Upper lobe of left lung (tissue), 6 donors: ENCODE measurements around the gene DNAH10. TPM values are rescaled to one million over a fixed set of nuclear protein-coding genes. Genes with fewer than 3 reads are reported as not detected.

ENCODE experiments used
- ATAC-seq, 2 donors: fragments of 200-7000 bp; cut with Tn5 transposase; one replicate each; pipeline ENCODE4 v1.9.1; 2022; ENCODE audit warnings: mild to moderate bottlenecking in 2 of 2, moderate library complexity in 2 of 2; ENCODE audit not compliant: low FRiP score in 2 of 2
- DNase-seq, 2 donors: peaks; one replicate each; pipeline ENCODE4 v3.0.0-alpha.2; 2019 to 2020
- H3K27ac ChIP-seq, 4 donors: fragments of 200-600 bp; sonication (generic); one replicate each; pipeline ENCODE4 v1.5.1; 2016 to 2019
- H3K27me3 ChIP-seq, 4 donors: fragments of 200-600 bp; sonication (generic); one replicate each; pipeline ENCODE4 v1.5.1; 2017 to 2019
- H3K36me3 ChIP-seq, 4 donors: fragments of 200-600 bp; sonication (generic); one replicate each; pipeline ENCODE4 v1.5.1; 2016 to 2019
- H3K4me1 ChIP-seq, 4 donors: fragments of 200-600 bp; sonication (generic); one replicate each; pipeline ENCODE4 v1.5.1; 2018 to 2019
- H3K4me3 ChIP-seq, 4 donors: fragments of 200-600 bp; sonication (generic); one replicate each; pipeline ENCODE4 v1.5.1; 2017 to 2019; ENCODE audit warnings: mild to moderate bottlenecking in 2 of 4, moderate library complexity in 1 of 4
- H3K9me3 ChIP-seq, 4 donors: fragments of 200-600 bp; sonication (generic); one replicate each; pipeline ENCODE4 v1.5.1; 2018 to 2019
- CTCF ChIP-seq, 6 experiments: fragments of 450-650 bp in 4 of 6; fragments of 200-600 bp in 2 of 6; sonication (generic) in 2 of 6; IDR thresholded peaks; one replicate each; pipeline ENCODE4 v1.5.1; 2016 to 2019; ENCODE audit warnings: antibody characterized with exemption in 6 of 6
- EP300 ChIP-seq, 4 donors: sonication (generic); formaldehyde crosslinking; IDR thresholded peaks; one replicate each; pipeline ENCODE4 v1.5.1; 2017; ENCODE audit warnings: antibody characterized with exemption in 4 of 4, control low read depth in 2 of 4
- POLR2A ChIP-seq, 4 donors: fragments of 450-650 bp; IDR thresholded peaks; one replicate each; pipeline ENCODE4 v1.5.1; 2016 to 2017; ENCODE audit warnings: antibody characterized with exemption in 4 of 4, mild to moderate bottlenecking in 2 of 4
- POLR2AphosphoS5 ChIP-seq, 2 donors: sonication (generic); formaldehyde crosslinking; IDR thresholded peaks; one replicate each; pipeline ENCODE4 v1.5.1; 2017; ENCODE audit warnings: antibody characterized with exemption in 2 of 2
- WGBS, 2 donors: methylation state at CpG; one replicate each; pipeline ENCODE4 v1.1.5; 2017 to 2018; 5-methylcytosine and 5-hydroxymethylcytosine counted together
- total RNA-seq, 6 donors: library from RNA; depleted of rRNA in 4 of 6; stranded (reverse); fragments of >200 nt in 4 of 6; gene quantifications; one replicate each; pipeline versions ENCODE4 v1.1.0 to v1.2.1, GENCODE V29; 2016 to 2021
- donor health status: DM: no; HTN: no; CAD: no; lungs with moderate emphysema.
- donor health status: DM: no; HTN: yes; CAD: no; lungs with severe emphysema.

DNAH10 gene
- total RNA-seq, 6 donors from 2014 or later, result 0.31 to 46.0 (median 8.3) TPM

DNA sequence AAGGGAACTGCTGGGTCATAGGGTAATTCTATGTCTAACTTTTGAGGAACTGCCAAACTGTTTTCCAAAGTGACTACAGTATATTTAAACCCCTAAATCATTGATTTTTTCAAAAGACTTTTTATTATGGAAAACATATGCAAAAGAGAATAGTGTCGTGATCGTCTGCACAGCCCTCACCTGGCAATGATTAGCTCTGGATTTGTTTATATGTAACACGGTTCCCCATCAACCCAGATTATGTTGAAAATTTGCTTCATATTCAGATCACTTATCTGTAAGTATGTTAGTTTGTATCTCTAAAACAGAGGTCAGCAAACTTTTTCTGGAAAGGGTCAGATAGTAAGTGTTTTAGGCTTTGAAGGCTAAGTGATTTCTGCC, 157.9 kb downstream of the DNAH10 start:
- DNase-seq (no peak), ATAC-seq (no peak)
- Histone ChIP-seq H3K9me3 (no peaks in the 10 kb centered on the region), H3K4me1 (no peaks in the 10 kb centered on the region), H3K27me3 (no peaks in the 10 kb centered on the region), H3K4me3 (no peak overlapping the region), H3K27ac (no peak overlapping the region), H3K36me3 (no peaks in the 10 kb centered on the region)
- TF ChIP-seq CTCF (IDR thresholded peaks at IDR 0.05), result no peak
- TF ChIP-seq EP300 (IDR thresholded peaks at IDR 0.05), result no peak
- no peak for TF ChIP-seq POLR2A (IDR thresholded peaks at IDR 0.05)
- no peak for TF ChIP-seq POLR2AphosphoS5 (IDR thresholded peaks at IDR 0.05)
- 76 to 77% methylated on average over 3 of the region's 3 CpGs for WGBS, 2 donors

DNA sequence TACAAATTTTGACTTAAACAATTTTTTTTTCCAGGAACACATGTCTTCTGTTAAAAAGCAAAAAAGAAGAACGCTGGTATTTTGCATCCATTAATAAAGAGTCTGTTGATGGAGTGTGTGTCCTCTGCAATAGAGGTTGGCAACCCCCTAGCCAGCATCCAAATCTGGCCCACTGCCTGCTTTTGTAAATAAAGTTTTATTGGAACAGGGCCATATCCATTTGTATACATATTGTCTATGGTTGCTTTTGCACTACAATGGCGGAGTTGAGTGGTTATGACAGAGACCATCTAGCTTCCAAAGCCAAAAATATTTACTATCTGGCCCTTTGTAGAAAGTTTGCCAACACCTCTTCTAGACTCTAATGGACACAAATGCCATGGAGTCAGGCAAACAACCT, 160.9 kb downstream of the DNAH10 start:
- Histone ChIP-seq H3K4me3 (no peak overlapping the region), H3K9me3 (no peaks in the 10 kb centered on the region), H3K27ac (no peak overlapping the region), H3K4me1 (no peaks in the 10 kb centered on the region), H3K36me3 (no peaks in the 10 kb centered on the region), H3K27me3 (no peaks in the 10 kb centered on the region)
- no peak for TF ChIP-seq CTCF (IDR thresholded peaks at IDR 0.05)
- no peak for TF ChIP-seq POLR2AphosphoS5 (IDR thresholded peaks at IDR 0.05)
- TF ChIP-seq POLR2A (IDR thresholded peaks at IDR 0.05), result no peak
- TF ChIP-seq EP300 (IDR thresholded peaks at IDR 0.05), result no peak
- 85 to 95% methylated on average over 2 of the region's 2 CpGs for WGBS, 2 donors
- DNase-seq (no peak), ATAC-seq (no peak)

DNA sequence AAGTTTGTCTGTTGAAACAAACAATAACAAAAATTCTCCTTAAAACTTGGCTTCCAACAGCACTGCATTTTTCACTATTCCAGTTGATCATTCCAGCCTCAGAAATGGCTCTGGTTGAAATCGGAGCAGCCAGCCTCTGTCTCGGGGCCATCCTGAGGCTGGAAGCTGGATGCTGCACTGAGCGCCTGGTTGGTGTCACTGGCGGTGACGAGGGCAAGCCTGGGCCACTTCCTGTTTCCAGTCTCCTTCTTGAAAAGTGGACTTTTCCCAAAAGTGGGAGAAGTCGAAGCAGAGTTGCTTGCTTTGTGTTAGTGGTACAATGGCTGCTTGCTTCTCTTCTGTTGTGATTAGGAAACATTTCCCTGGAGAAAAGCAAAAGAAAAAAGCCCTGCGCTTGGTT, 161.8 kb downstream of the DNAH10 start:
- WGBS, 2 donors, result 74 to 75% methylated on average over 7 of the region's 7 CpGs
- DNase-seq (no peak), ATAC-seq (no peak)
- no peaks in the 10 kb centered on the region for H3K36me3 ChIP-seq
- H3K27me3 ChIP-seq, result no peaks in the 10 kb centered on the region
- H3K9me3 ChIP-seq, result no peaks in the 10 kb centered on the region
- TF ChIP-seq POLR2AphosphoS5 (IDR thresholded peaks at IDR 0.05) (no peak), POLR2A (IDR thresholded peaks at IDR 0.05) (no peak), CTCF (IDR thresholded peaks at IDR 0.05) (no peak), EP300 (IDR thresholded peaks at IDR 0.05) (no peak)
- H3K4me1 ChIP-seq, result no peaks in the 10 kb centered on the region
- H3K27ac ChIP-seq, result no peak overlapping the region
- no peak overlapping the region for H3K4me3 ChIP-seq

DNA sequence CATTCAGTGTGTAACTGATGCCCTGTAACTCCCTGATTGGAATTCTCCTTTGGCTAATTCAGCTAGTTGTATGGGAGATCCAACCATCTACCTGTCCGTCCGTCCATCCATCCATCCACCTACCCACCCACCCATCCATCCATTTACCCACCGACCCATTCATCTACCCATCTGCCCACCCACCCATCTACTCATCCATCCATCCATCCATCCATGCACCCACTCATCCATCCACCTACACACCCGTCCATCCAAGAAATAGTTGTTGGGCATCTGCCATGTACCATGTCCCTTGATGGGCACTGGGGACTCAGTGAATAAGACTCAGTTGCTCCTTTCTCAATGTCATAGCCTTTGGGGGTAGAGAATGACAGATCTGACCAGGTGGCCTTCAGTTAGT, 162.4 kb downstream of the DNAH10 start:
- no peak overlapping the region for H3K27ac ChIP-seq
- no peaks in the 10 kb centered on the region for H3K27me3 ChIP-seq
- no peaks in the 10 kb centered on the region for H3K36me3 ChIP-seq
- no peaks in the 10 kb centered on the region for H3K4me1 ChIP-seq
- no peak for TF ChIP-seq POLR2AphosphoS5 (IDR thresholded peaks at IDR 0.05)
- no peak for TF ChIP-seq POLR2A (IDR thresholded peaks at IDR 0.05)
- no peak for TF ChIP-seq CTCF (IDR thresholded peaks at IDR 0.05)
- TF ChIP-seq EP300 (IDR thresholded peaks at IDR 0.05), result no peak
- DNase-seq (no peak), ATAC-seq (no peak)
- WGBS, 2 donors, result 93 to 100% methylated on average over 4 of the region's 4 CpGs
- no peak overlapping the region for H3K4me3 ChIP-seq
- H3K9me3 ChIP-seq, result no peaks in the 10 kb centered on the region

DNA sequence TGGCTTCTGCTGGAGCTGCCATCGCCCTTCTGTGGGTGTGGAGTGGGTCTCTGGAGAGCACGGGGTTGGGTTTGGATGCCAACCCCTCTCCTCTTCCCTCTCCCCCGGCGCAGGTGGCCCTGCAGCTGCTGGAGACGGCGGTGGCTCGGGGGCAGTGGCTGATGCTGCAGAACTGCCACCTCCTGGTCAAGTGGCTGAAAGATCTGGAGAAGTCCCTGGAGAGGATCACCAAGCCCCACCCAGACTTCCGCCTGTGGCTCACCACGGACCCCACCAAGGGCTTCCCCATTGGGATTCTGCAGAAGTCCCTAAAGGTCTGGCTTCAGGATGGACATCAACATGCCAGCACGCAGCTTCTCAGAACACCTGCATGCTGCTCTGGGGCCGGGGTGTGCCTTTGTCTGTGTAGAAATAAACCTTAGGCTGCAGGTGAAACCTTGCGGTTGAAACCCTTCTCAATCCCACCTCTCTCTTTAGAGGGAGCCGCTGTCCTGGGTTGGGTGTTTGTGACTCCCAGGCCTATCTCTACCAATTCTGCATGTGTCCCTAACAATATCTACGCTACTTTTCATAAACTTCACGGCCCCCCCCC, 166.3 kb downstream of the DNAH10 start:
- H3K4me3 ChIP-seq, result no peak overlapping the region
- WGBS, 2 donors, result 79 to 87% methylated on average over 10 to 14 of the region's 15 CpGs
- H3K27me3 ChIP-seq, result no peaks in the 10 kb centered on the region
- H3K4me1 ChIP-seq, result no peaks in the 10 kb centered on the region
- no peaks in the 10 kb centered on the region for H3K36me3 ChIP-seq
- H3K9me3 ChIP-seq, result no peaks in the 10 kb centered on the region
- no peak overlapping the region for H3K27ac ChIP-seq
- DNase-seq, result no peak
- no peak for TF ChIP-seq EP300 (IDR thresholded peaks at IDR 0.05)
- no peak for TF ChIP-seq POLR2A (IDR thresholded peaks at IDR 0.05)
- TF ChIP-seq CTCF (IDR thresholded peaks at IDR 0.05), result no peak
- no peak for TF ChIP-seq POLR2AphosphoS5 (IDR thresholded peaks at IDR 0.05)
- ATAC-seq, result no peak
